Fibroblast of lung (primary cell): ENCODE measurements around the gene ZDHHC11.
"Not testable (repeated sequence)": the region's sequence is repeated elsewhere in the genome, so short reads cannot be mapped to it uniquely, and the experiment has no call there.

Source experiments
- CTCF ChIP-seq, 2 donors: IDR thresholded peaks in 1 of 2; conservative IDR thresholded peaks in 1 of 2; 1 replicate in 1 of 2; 2 replicates in 1 of 2; pipeline ENCODE4 v1.5.1; 2011 to 2012; ENCODE audit warnings: low read length in 2 of 2, control low read depth in 1 of 2, inconsistent platforms in 1 of 2, low read depth in 1 of 2, mild to moderate bottlenecking in 1 of 2
- EZH2 ChIP-seq: IDR thresholded peaks from 2 replicates; pipeline ENCODE4 v1.5.1; 2012; ENCODE audit warnings: low read length, control low read depth, mild to moderate bottlenecking; ENCODE audit errors: missing control alignments

GRCh38 chr5:785181-785705, 65.5 kb downstream of the ZDHHC11 start:
- TF ChIP-seq CTCF (conservative IDR thresholded peaks at IDR 0.05 in 1 of 2, IDR thresholded peaks at IDR 0.05 in 1 of 2; ENCODE audit: low read depth in 1 of 2, low read length in 2 of 2); EZH2: not testable (repeated sequence)
